ACC112 (cell line): ENCODE results near the gene G6PC3.

ENCODE experiments used
- H2AFZ ChIP-seq: fragments of 200-600 bp; sonication (generic); one replicate; pipeline ENCODE4 v1.6.0; 2017; ENCODE audit warnings: antibody characterized with exemption, low read length; ENCODE audit not compliant: unreplicated experiment
- H3K27ac ChIP-seq: fragments of 200-600 bp; sonication (generic); 2 replicates; pipeline ENCODE4 v1.5.1; 2014; ENCODE audit warnings: low read depth, mild to moderate bottlenecking, antibody characterized with exemption, low read length, moderate library complexity
- H3K27me3 ChIP-seq: fragments of 200-600 bp; sonication (generic); 2 replicates; pipeline ENCODE4 v1.6.1; 2014; ENCODE audit warnings: mild to moderate bottlenecking, antibody characterized with exemption, low read length, moderate library complexity, mixed read lengths; ENCODE audit not compliant: insufficient read depth
- H3K36me3 ChIP-seq: fragments of 200-600 bp; sonication (generic); 2 replicates; pipeline ENCODE4 v1.6.1; 2016; ENCODE audit warnings: mild to moderate bottlenecking, antibody characterized with exemption, low read length, moderate library complexity, mixed read lengths; ENCODE audit not compliant: insufficient read depth
- H3K4me1 ChIP-seq: fragments of 200-600 bp; sonication (generic); one replicate; pipeline ENCODE4 v1.6.1; 2016; ENCODE audit warnings: low read length, mixed read lengths; ENCODE audit not compliant: insufficient read depth, unreplicated experiment, control insufficient read depth
- H3K4me3 ChIP-seq: fragments of 200-600 bp; sonication (generic); 2 replicates; pipeline ENCODE4 v1.5.1; 2014; ENCODE audit warnings: mild to moderate bottlenecking, low read depth, low read length
- H3K79me2 ChIP-seq: fragments of 200-600 bp; sonication (generic); one replicate; pipeline ENCODE4 v1.6.0; 2016; ENCODE audit warnings: low read length; ENCODE audit not compliant: control insufficient read depth, unreplicated experiment, insufficient read depth

Gene G6PC3

GRCh38 chr17:44061446-44061845 is 9.1 kb upstream of the G6PC3 start:
- H3K79me2 ChIP-seq: peaks cover 81% of the 10 kb centered on the region
- H3K4me3 ChIP-seq: no peak overlapping the region
- H3K27me3 ChIP-seq: no peaks in the 10 kb centered on the region
- no peak overlapping the region for H2AFZ ChIP-seq
- H3K36me3 ChIP-seq: peaks cover 14% of the 10 kb centered on the region; the same call in 1 of the 2 replicates
- peaks cover 15% of the 10 kb centered on the region for H3K4me1 ChIP-seq
- H3K27ac ChIP-seq: no peak overlapping the region

- H3K4me1 ChIP-seq: peaks cover 15% of the 10 kb centered on the region
- H3K27me3 ChIP-seq: no peaks in the 10 kb centered on the region
- H2AFZ ChIP-seq: no peak overlapping the region
- H3K4me3 ChIP-seq: no peak overlapping the region
- peaks cover 14% of the 10 kb centered on the region; the same call in 1 of the 2 replicates for H3K36me3 ChIP-seq
- peaks cover 71% of the 10 kb centered on the region for H3K79me2 ChIP-seq
- no peak overlapping the region for H3K27ac ChIP-seq
These were observed 7.7 kb upstream of the G6PC3 start for GRCh38 chr17:44062871-44063270.

GRCh38 chr17:44063704-44064639 is 6.6 kb upstream of the G6PC3 start:
- Histone ChIP-seq H3K4me1 (peaks cover 15% of the 10 kb centered on the region), H3K79me2 (peaks cover 64% of the 10 kb centered on the region), H3K4me3 (peak overlapping the region; percentile 35), H2AFZ (no peak overlapping the region), H3K36me3 (peaks cover 14% of the 10 kb centered on the region; the same call in 1 of the 2 replicates), H3K27me3 (no peaks in the 10 kb centered on the region), H3K27ac (peak overlapping the region; percentile 3; the same call in 1 of the 2 replicates)

- peak overlapping the region; percentile 46 for H2AFZ ChIP-seq
- H3K36me3 ChIP-seq: peaks cover 9% of the 10 kb centered on the region; the same call in 1 of the 2 replicates
- peak overlapping the region; percentile 98 for H3K4me3 ChIP-seq
- H3K27me3 ChIP-seq: no peaks in the 10 kb centered on the region
- H3K4me1 ChIP-seq: peaks cover 19% of the 10 kb centered on the region
- H3K79me2 ChIP-seq: peaks cover 48% of the 10 kb centered on the region
- H3K27ac ChIP-seq: peak overlapping the region; percentile 92
These were observed 4.8 kb upstream of the G6PC3 start for GRCh38 chr17:44065668-44066203.

GRCh38 chr17:44066204-44066930 is 4.2 kb upstream of the G6PC3 start, which contains the start of gene LSM12:
Gene LSM12, minus strand, starts transcription at chr17:44066671. Its CDS starts 84 bp downstream, at chr17:44066587.
- H3K4me1 ChIP-seq: peaks cover 19% of the 10 kb centered on the region
- peak within 1 kb of the TSS; percentile 98 for H3K4me3 ChIP-seq
- peak within 1 kb of the TSS; percentile 85 for H2AFZ ChIP-seq
- H3K27me3 ChIP-seq: no peaks in the 10 kb centered on the region
- H3K79me2 ChIP-seq: peaks cover 44% of the 10 kb centered on the region
- peak within 1 kb of the TSS; percentile 92 for H3K27ac ChIP-seq
- peaks cover 8% of the 10 kb centered on the region; the same call in 1 of the 2 replicates for H3K36me3 ChIP-seq

GRCh38 chr17:44067545-44067940 is 3.0 kb upstream of the G6PC3 start:
- Histone ChIP-seq H3K36me3 (peaks cover 4% of the 10 kb centered on the region; the same call in 1 of the 2 replicates), H3K4me3 (no peak overlapping the region), H3K4me1 (peaks cover 28% of the 10 kb centered on the region), H3K27me3 (no peaks in the 10 kb centered on the region), H2AFZ (no peak overlapping the region), H3K27ac (no peak overlapping the region), H3K79me2 (peaks cover 47% of the 10 kb centered on the region)

GRCh38 chr17:44069974-44070454 is 521 bp upstream of the G6PC3 start:
- peaks cover 14% of the 10 kb centered on the region for H3K4me1 ChIP-seq
- peak overlapping the region; percentile 85 for H2AFZ ChIP-seq
- H3K4me3 ChIP-seq: peak overlapping the region; percentile 90
- peak overlapping the region; percentile 92 for H3K27ac ChIP-seq
- H3K36me3 ChIP-seq: 0 out of 2 replicates have a peak, but pooled peaks cover 3% of the 10 kb centered on the region
- peaks cover 37% of the 10 kb centered on the region for H3K79me2 ChIP-seq
- H3K27me3 ChIP-seq: no peaks in the 10 kb centered on the region

- H3K4me1 ChIP-seq: peaks cover 14% of the 10 kb centered on the region
- peak overlapping the region; percentile 90 for H3K4me3 ChIP-seq
- H3K27ac ChIP-seq: peak overlapping the region; percentile 92
- peak overlapping the region; percentile 46 for H2AFZ ChIP-seq
- H3K36me3 ChIP-seq: 0 out of 2 replicates have a peak, but pooled peaks cover 3% of the 10 kb centered on the region
- no peaks in the 10 kb centered on the region for H3K27me3 ChIP-seq
- peaks cover 25% of the 10 kb centered on the region for H3K79me2 ChIP-seq
These were observed 624 bp downstream of the G6PC3 start for GRCh38 chr17:44071198-44071520.

- Histone ChIP-seq H2AFZ (no peak overlapping the region), H3K27ac (peak overlapping the region; percentile 92), H3K79me2 (peaks cover 25% of the 10 kb centered on the region), H3K27me3 (no peaks in the 10 kb centered on the region), H3K36me3 (0 out of 2 replicates have a peak, but pooled peaks cover 3% of the 10 kb centered on the region), H3K4me3 (peak overlapping the region; percentile 90), H3K4me1 (peaks cover 14% of the 10 kb centered on the region)
These were observed 1.2 kb downstream of the G6PC3 start for GRCh38 chr17:44071772-44072171.

- no peak overlapping the region for H3K4me3 ChIP-seq
- 0 out of 2 replicates have a peak, but pooled peaks cover 3% of the 10 kb centered on the region for H3K36me3 ChIP-seq
- no peak overlapping the region for H2AFZ ChIP-seq
- H3K27me3 ChIP-seq: no peaks in the 10 kb centered on the region
- H3K79me2 ChIP-seq: peaks cover 25% of the 10 kb centered on the region
- peaks cover 14% of the 10 kb centered on the region for H3K4me1 ChIP-seq
- H3K27ac ChIP-seq: no peak overlapping the region
These were observed 3.8 kb downstream of the G6PC3 start for GRCh38 chr17:44074231-44074910.
